Measurements from ENCODE around the gene CHMP5. TPM values are rescaled to one million over a fixed set of nuclear protein-coding genes. Genes with fewer than 3 reads are reported as not detected.

Gene CHMP5
- total RNA-seq, 4 donors from 2014 or later, result 42.9 to 78.8 (median 60.8) TPM

DNA sequence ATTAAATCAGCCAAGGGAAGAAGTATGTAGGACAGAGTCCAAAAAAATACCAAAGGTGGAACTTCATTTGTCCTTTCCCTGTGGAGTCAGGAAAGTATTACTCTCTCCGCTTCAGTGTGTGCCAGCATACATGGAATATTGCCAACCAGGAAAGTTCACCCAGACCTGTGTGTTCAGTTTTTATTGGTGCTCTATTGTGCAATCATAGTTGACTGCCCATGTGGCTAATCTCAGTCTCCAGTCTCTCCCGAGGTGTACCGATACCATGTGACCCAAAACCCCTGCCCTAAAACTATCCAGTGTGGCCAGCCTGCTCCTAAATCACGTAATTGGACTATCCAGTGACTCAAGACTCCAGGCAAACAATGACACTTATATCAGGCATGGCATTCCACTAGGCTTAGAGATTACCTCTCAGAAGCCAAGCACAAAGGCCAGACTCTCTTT is 64.3 kb downstream of the CHMP5 start:
- Histone ChIP-seq H3K4me1 (peaks cover 0 to 28% (median 1%) of the 10 kb centered on the region in 4 donors), H3K27me3 (no peaks in the 10 kb centered on the region), H3K27ac (peak overlapping the region in 3 of 4 donors; percentile 69 to 87 (median 79)), H3K36me3 (peaks cover 0 to 39% (median 0%) of the 10 kb centered on the region in 3 donors), H3K9me3 (no peaks in the 10 kb centered on the region), H3K4me3 (no peak overlapping the region)
- no peak for TF ChIP-seq POLR2A (IDR thresholded peaks at IDR 0.05)
- TF ChIP-seq, protein P1, sequence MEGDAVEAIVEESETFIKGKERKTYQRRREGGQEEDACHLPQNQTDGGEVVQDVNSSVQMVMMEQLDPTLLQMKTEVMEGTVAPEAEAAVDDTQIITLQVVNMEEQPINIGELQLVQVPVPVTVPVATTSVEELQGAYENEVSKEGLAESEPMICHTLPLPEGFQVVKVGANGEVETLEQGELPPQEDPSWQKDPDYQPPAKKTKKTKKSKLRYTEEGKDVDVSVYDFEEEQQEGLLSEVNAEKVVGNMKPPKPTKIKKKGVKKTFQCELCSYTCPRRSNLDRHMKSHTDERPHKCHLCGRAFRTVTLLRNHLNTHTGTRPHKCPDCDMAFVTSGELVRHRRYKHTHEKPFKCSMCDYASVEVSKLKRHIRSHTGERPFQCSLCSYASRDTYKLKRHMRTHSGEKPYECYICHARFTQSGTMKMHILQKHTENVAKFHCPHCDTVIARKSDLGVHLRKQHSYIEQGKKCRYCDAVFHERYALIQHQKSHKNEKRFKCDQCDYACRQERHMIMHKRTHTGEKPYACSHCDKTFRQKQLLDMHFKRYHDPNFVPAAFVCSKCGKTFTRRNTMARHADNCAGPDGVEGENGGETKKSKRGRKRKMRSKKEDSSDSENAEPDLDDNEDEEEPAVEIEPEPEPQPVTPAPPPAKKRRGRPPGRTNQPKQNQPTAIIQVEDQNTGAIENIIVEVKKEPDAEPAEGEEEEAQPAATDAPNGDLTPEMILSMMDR (IDR thresholded peaks at IDR 0.05), result no peak
- DNase-seq, result peak in 2 of 3 donors; percentile 58 to 81

DNA sequence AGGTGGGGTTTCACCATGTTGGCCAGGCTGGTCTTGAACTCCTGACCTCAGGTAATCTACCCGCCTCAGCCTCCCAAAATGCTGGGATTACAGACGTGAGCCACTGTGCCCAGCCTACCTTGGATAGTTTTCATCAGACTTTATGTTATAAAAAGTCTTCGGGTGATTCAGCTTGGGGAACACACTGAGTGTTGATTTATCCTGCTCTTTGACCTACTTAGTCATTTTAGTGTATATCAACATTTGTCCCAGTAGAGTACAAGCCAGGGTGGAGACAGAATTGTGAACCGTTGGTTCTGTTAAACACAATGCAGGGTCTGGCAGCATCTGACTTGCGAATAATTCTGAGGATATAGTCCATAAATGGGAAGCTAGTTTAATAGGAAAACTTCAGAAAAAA is 65.1 kb downstream of the CHMP5 start:
- Histone ChIP-seq H3K4me1 (peaks cover 0 to 28% (median 1%) of the 10 kb centered on the region in 4 donors), H3K4me3 (no peak overlapping the region), H3K27me3 (no peaks in the 10 kb centered on the region), H3K27ac (peak overlapping the region in 3 of 4 donors; percentile 69 to 87 (median 79)), H3K36me3 (peaks cover 0 to 41% (median 0%) of the 10 kb centered on the region in 3 donors), H3K9me3 (no peaks in the 10 kb centered on the region)
- DNase-seq, result peak in 1 of 3 donors; percentile 52
- no peak for TF ChIP-seq POLR2A (IDR thresholded peaks at IDR 0.05)
- TF ChIP-seq, protein P1 (IDR thresholded peaks at IDR 0.05), result no peak

DNA sequence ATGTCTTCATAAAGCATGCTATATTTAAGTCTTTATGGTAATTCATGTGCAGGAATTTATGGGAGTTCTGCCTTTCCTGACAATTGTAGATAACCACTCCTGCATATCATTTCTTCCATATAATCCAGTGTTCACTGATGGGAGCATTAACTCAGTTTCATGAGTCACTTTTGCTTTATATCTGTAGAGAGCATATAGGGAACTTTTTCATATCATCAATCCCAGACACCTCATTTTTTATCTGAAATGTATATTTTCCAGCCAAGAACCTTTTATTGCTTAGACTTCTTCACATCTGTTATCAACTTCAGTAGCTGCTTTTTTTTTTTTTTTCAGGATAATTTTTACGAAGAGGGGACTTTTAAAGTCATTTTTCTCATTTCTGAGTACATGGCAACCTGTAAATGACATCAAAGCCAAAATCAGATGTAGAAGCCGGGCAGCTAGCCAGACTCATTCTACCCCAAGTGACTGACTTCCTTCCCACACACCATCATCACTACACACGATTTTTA is 66.6 kb downstream of the CHMP5 start:
- H3K36me3 ChIP-seq, result peaks cover 0 to 48% (median 0%) of the 10 kb centered on the region in 3 donors
- DNase-seq, result no peak
- H3K27ac ChIP-seq, result no peak overlapping the region

More for the DNA sequence above, 66.6 kb downstream of the CHMP5 start:
- H3K4me3 ChIP-seq, result no peak overlapping the region
- H3K27me3 ChIP-seq, result no peaks in the 10 kb centered on the region
- H3K9me3 ChIP-seq, result no peaks in the 10 kb centered on the region
- no peak for TF ChIP-seq POLR2A (IDR thresholded peaks at IDR 0.05)
- TF ChIP-seq, protein P1 (IDR thresholded peaks at IDR 0.05), result no peak
- peaks cover 0 to 28% (median 1%) of the 10 kb centered on the region in 4 donors for H3K4me1 ChIP-seq

Other genes with a start within 250 kb of the CHMP5 start
- gene DNAJA1, start 239.8 kb upstream of the CHMP5 start, total RNA-seq, result 10 to 100 TPM; 13.9 to 47.7 (median 43.5) TPM
- 10 to 100 TPM in 3 of 4 donors, 1 to 10 TPM in 1; 9.3 to 17.3 (median 10.9) TPM for gene SMU1, start 188.4 kb upstream of the CHMP5 start, total RNA-seq
- gene B4GALT1, start 97.7 kb upstream of the CHMP5 start, total RNA-seq, result 10 to 100 TPM; 26.4 to 65.3 (median 44.1) TPM
- 100 to 1,000 TPM; 106 to 639 (median 276) TPM for gene SPINK4, start 24.9 kb upstream of the CHMP5 start, total RNA-seq
- gene BAG1, start 341 bp upstream of the CHMP5 start, total RNA-seq, result 10 to 100 TPM; 36.2 to 61.1 (median 56.4) TPM
- gene NFX1, start 25.5 kb downstream of the CHMP5 start, total RNA-seq, result 100 to 1,000 TPM in 1 of 4 donors, 10 to 100 TPM in 3; 35.2 to 101 (median 59.6) TPM
- 100 to 1,000 TPM in 1 of 4 donors, 10 to 100 TPM in 2, 1 to 10 TPM in 1; 5.0 to 119 (median 79.2) TPM for gene AQP7, start 137.5 kb downstream of the CHMP5 start, total RNA-seq
- 100 to 1,000 TPM in 3 of 4 donors, 10 to 100 TPM in 1; 12.4 to 424 (median 260) TPM for gene AQP3, start 182.5 kb downstream of the CHMP5 start, total RNA-seq
- 10 to 100 TPM; 14.5 to 26.4 (median 18.4) TPM for gene NOL6, start 208.9 kb downstream of the CHMP5 start, total RNA-seq

Measured in Peyer's patch (tissue), 4 donors.